HEK293 (cell line): ENCODE results near the gene BIRC5.

Experiments used
- ELK4 ChIP-seq: IDR thresholded peaks from 2 replicates; pipeline ENCODE4 v1.6.1; 2011; ENCODE audit warnings: mild to moderate bottlenecking, low read depth, low read length, borderline replicate concordance
- GLIS2 ChIP-seq: fragments of 450-650 bp; formaldehyde crosslinking; IDR thresholded peaks from 2 replicates; pipeline ENCODE4 v1.5.1; 2016; ENCODE audit warnings: missing biosample characterization, missing genetic modification characterization
- HOXA7 ChIP-seq: sonication (generic); formaldehyde crosslinking; IDR thresholded peaks from 2 replicates; pipeline ENCODE4 v1.8.1; 2022; ENCODE audit warnings: missing genetic modification reagents, borderline replicate concordance
- HOXC10 ChIP-seq: sonication (generic); formaldehyde crosslinking; IDR thresholded peaks from 2 replicates; pipeline ENCODE4 v1.8.1; 2023; ENCODE audit warnings: mild to moderate bottlenecking, missing genetic modification reagents
- KLF1 ChIP-seq: fragments of 450-650 bp; formaldehyde crosslinking; IDR thresholded peaks from 2 replicates; pipeline ENCODE4 v1.5.1; 2016; ENCODE audit warnings: missing biosample characterization, missing genetic modification characterization
- KLF7 ChIP-seq: fragments of 450-650 bp; formaldehyde crosslinking; IDR thresholded peaks from 2 replicates; pipeline ENCODE4 v1.5.1; 2016; ENCODE audit warnings: missing biosample characterization, missing genetic modification characterization, borderline replicate concordance
- MZF1 ChIP-seq: fragments of 450-650 bp; formaldehyde crosslinking; IDR thresholded peaks from 2 replicates; pipeline ENCODE4 v1.5.1; 2017; ENCODE audit warnings: missing biosample characterization, missing genetic modification characterization, borderline replicate concordance
- SP2 ChIP-seq: fragments of 450-650 bp; formaldehyde crosslinking; IDR thresholded peaks from 2 replicates; pipeline ENCODE4 v1.5.1; 2016; ENCODE audit warnings: missing biosample characterization, missing genetic modification characterization
- SP7 ChIP-seq: fragments of 450-650 bp; formaldehyde crosslinking; IDR thresholded peaks from 2 replicates; pipeline ENCODE4 v1.5.1; 2016; ENCODE audit warnings: missing biosample characterization, missing genetic modification characterization
- TSHZ1 ChIP-seq: fragments of 450-650 bp; formaldehyde crosslinking; IDR thresholded peaks from 2 replicates; pipeline ENCODE4 v1.5.1; 2016; ENCODE audit warnings: missing biosample characterization, missing genetic modification characterization, borderline replicate concordance
- ZEB2 ChIP-seq: fragments of 450-650 bp; formaldehyde crosslinking; IDR thresholded peaks from 2 replicates; pipeline ENCODE4 v1.5.1; 2016; ENCODE audit warnings: missing biosample characterization, missing genetic modification characterization
- ZFP3 ChIP-seq: fragments of 450-650 bp; formaldehyde crosslinking; IDR thresholded peaks from 2 replicates; pipeline ENCODE4 v1.5.1; 2016; ENCODE audit warnings: low read depth, missing biosample characterization, missing genetic modification characterization
- ZFP37 ChIP-seq: fragments of 450-650 bp; formaldehyde crosslinking; IDR thresholded peaks from 2 replicates; pipeline ENCODE4 v1.5.1; 2016; ENCODE audit warnings: missing biosample characterization, missing genetic modification characterization
- ZFP41 ChIP-seq: fragments of 450-650 bp; formaldehyde crosslinking; IDR thresholded peaks from 2 replicates; pipeline ENCODE4 v1.5.1; 2016; ENCODE audit warnings: missing biosample characterization, missing genetic modification characterization, borderline replicate concordance
- ZNF148 ChIP-seq: fragments of 450-650 bp; formaldehyde crosslinking; IDR thresholded peaks from 2 replicates; pipeline ENCODE4 v1.5.0; 2017; ENCODE audit warnings: missing biosample characterization, missing genetic modification characterization, borderline replicate concordance
- ZNF311 ChIP-seq: fragments of 450-650 bp; formaldehyde crosslinking; IDR thresholded peaks from 2 replicates; pipeline ENCODE4 v1.5.1; 2017; ENCODE audit warnings: missing biosample characterization, missing genetic modification characterization, borderline replicate concordance
- ZNF391 ChIP-seq: fragments of 450-650 bp; formaldehyde crosslinking; IDR thresholded peaks from 2 replicates; pipeline ENCODE4 v1.5.1; 2016; ENCODE audit warnings: low read depth, missing biosample characterization, missing genetic modification characterization, borderline replicate concordance
- ZNF518A ChIP-seq: fragments of 450-650 bp; formaldehyde crosslinking; conservative IDR thresholded peaks from 2 replicates; pipeline ENCODE4 v1.5.1; 2016; ENCODE audit warnings: low read depth, missing biosample characterization, missing genetic modification characterization
- ZNF658 ChIP-seq: fragments of 450-650 bp; formaldehyde crosslinking; IDR thresholded peaks from 2 replicates; pipeline ENCODE4; 2016; ENCODE audit warnings: missing biosample characterization, missing genetic modification characterization
- ZNF701 ChIP-seq: fragments of 450-650 bp; formaldehyde crosslinking; IDR thresholded peaks from 2 replicates; pipeline ENCODE4 v1.5.1; 2016; ENCODE audit warnings: missing biosample characterization, missing genetic modification characterization
- TF ChIP-seq, protein P1 (sequence below): fragments of 450-650 bp; formaldehyde crosslinking; IDR thresholded peaks from 2 replicates; pipeline ENCODE4 v1.5.1; 2016; ENCODE audit warnings: missing biosample characterization, missing genetic modification characterization
- TF ChIP-seq, protein P2 (sequence below): fragments of 450-650 bp; formaldehyde crosslinking; IDR thresholded peaks from 2 replicates; pipeline ENCODE4 v1.5.1; 2016; ENCODE audit warnings: missing biosample characterization, missing genetic modification characterization

BIRC5 gene

GRCh38 chr17:78250891-78251772 lies 37.1 kb downstream of the BIRC5 start (continued):
- TF ChIP-seq ZNF518A (tag by site-specific recombination) (no peak), GLIS2 (peak; percentile 64), TSHZ1 (tag by site-specific recombination) (no peak), HOXA7 (no peak), ZNF391 (peak; percentile 68; the same call in 1 of the 2 replicates), KLF1 (tag by site-specific recombination) (peak; percentile 55), ELK4 (no peak), ZFP3 (tag by site-specific recombination) (no peak), SP2 (tag by site-specific recombination) (peak; percentile 31; the same call in 1 of the 2 replicates), ZEB2 (tag by site-specific recombination) (peak; percentile 60), KLF7 (tag by site-specific recombination) (peak; percentile 42; the same call in 1 of the 2 replicates), SP7 (tag by site-specific recombination) (peak; percentile 70), ZNF311 (tag by site-specific recombination) (no peak), ZNF701 (no peak), HOXC10 (CRISPR knock-in tag) (no peak), ZNF658 (tag by site-specific recombination) (no peak), MZF1 (tag by site-specific recombination) (no peak), ZNF148 (tag by site-specific recombination) (no peak), ZFP41 (tag by site-specific recombination) (no peak), ZFP37 (no peak)
- TF ChIP-seq, protein P1, sequence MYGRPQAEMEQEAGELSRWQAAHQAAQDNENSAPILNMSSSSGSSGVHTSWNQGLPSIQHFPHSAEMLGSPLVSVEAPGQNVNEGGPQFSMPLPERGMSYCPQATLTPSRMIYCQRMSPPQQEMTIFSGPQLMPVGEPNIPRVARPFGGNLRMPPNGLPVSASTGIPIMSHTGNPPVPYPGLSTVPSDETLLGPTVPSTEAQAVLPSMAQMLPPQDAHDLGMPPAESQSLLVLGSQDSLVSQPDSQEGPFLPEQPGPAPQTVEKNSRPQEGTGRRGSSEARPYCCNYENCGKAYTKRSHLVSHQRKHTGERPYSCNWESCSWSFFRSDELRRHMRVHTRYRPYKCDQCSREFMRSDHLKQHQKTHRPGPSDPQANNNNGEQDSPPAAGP = peak; percentile 90
- TF ChIP-seq, protein P2, sequence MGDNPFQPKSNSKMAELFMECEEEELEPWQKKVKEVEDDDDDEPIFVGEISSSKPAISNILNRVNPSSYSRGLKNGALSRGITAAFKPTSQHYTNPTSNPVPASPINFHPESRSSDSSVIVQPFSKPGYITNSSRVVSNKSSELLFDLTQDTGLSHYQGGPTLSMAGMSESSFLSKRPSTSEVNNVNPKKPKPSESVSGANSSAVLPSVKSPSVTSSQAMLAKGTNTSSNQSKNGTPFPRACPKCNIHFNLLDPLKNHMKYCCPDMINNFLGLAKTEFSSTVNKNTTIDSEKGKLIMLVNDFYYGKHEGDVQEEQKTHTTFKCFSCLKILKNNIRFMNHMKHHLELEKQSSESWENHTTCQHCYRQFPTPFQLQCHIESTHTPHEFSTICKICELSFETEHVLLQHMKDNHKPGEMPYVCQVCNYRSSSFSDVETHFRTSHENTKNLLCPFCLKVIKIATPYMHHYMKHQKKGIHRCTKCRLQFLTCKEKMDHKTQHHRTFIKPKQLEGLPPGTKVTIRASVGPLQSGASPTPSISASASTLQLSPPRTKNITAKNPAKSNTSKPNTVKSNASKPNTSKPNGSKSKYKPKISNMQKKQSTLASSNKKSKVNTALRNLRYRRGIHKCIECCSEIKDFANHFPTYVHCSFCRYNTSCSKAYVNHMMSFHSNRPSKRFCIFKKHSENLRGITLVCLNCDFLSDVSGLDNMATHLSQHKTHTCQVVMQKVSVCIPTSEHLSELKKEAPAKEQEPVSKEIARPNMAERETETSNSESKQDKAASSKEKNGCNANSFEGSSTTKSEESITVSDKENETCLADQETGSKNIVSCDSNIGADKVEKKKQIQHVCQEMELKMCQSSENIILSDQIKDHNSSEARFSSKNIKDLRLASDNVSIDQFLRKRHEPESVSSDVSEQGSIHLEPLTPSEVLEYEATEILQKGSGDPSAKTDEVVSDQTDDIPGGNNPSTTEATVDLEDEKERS (tag by site-specific recombination) = no peak
